Calu3 (cell line): ENCODE results near the gene IKZF3. TPM values are rescaled to one million over a fixed set of nuclear protein-coding genes. Genes with fewer than 3 reads are reported as not detected.

ENCODE experiments used
- BruUV-seq: library from RNA; stranded (reverse); fragments of 400-500 nt; replicated peaks from 2 replicates; lab custom pipeline; 2021; lab: Mats Ljungman, UMichigan
- CTCF ChIA-PET: fragments of 300-600 bp; sonication (Branson Sonifier 250); formaldehyde crosslinking; loops from one replicate; lab custom pipeline; 2022; ENCODE audit warnings: antibody characterized with exemption; lab: Charles Lee
- DNase-seq: peaks from one replicate; pipeline ENCODE4 v3.0.0; 2022
- H3K27ac Mint-ChIP-seq: one replicate; pipeline ENCODE4 v1.8.0; 2022; ENCODE audit warnings: mixed read lengths; ENCODE audit not compliant: unreplicated experiment
- H3K27me3 Mint-ChIP-seq: one replicate; pipeline ENCODE4 v1.8.0; 2022; ENCODE audit warnings: mixed read lengths; ENCODE audit not compliant: unreplicated experiment
- H3K36me3 Mint-ChIP-seq: one replicate; pipeline ENCODE4 v1.8.0; 2022; ENCODE audit warnings: mild to moderate bottlenecking, moderate library complexity, mixed read lengths; ENCODE audit not compliant: insufficient read depth, unreplicated experiment
- H3K4me1 Mint-ChIP-seq: one replicate; pipeline ENCODE4 v1.8.0; 2022; ENCODE audit warnings: mild to moderate bottlenecking, low read depth, mixed read lengths; ENCODE audit not compliant: unreplicated experiment
- H3K4me3 Mint-ChIP-seq: one replicate; pipeline ENCODE4 v1.8.0; 2022; ENCODE audit warnings: mild to moderate bottlenecking, low read depth, moderate library complexity, mixed read lengths; ENCODE audit not compliant: unreplicated experiment
- H3K9me3 Mint-ChIP-seq: one replicate; pipeline ENCODE4 v1.8.0; 2022; ENCODE audit warnings: low read depth, mixed read lengths; ENCODE audit not compliant: unreplicated experiment
- CTCF ChIP-seq: fragments of 200-600 bp; IDR thresholded peaks from one replicate; pipeline ENCODE4 v1.8.0; 2022; ENCODE audit warnings: antibody characterized with exemption; ENCODE audit not compliant: unreplicated experiment
- intact Hi-C: fragments of 100-400 bp; cut with micrococcal nuclease; formaldehyde crosslinking; loops from one replicate; pipeline ENCODE4 v1.10.0; 2022; ENCODE audit not compliant: unreplicated experiment
- total RNA-seq: library from RNA; stranded (reverse); gene quantifications from 2 replicates; pipeline ENCODE4 v1.2.3, GENCODE V29; 2022

Gene IKZF3
- total RNA-seq, 1 experiment from 2014 or later = 30.9 TPM

- no TSS peak for BruUV-seq
- CTCF ChIA-PET = interaction anchor here (0.6 to 7.1 kb wide), 57 partner anchors 8 to 666 kb away, joined by 3 to 311 read pairs (median 16); partner anchors contain the start of genes ERBB2, GSDMB, IKZF3 and LRRC3C
- intact Hi-C loops = loop anchor here (10.0 kb wide), 1 partner anchor 820 kb away; no protein-coding TSS in a partner anchor
- Mint-ChIP-seq H3K4me3 (no peak overlapping the region), H3K4me1 (peaks cover 10% of the 10 kb centered on the region), H3K27ac (no peak overlapping the region), H3K27me3 (no peaks in the 10 kb centered on the region), H3K9me3 (peaks cover 3% of the 10 kb centered on the region), H3K36me3 (no peaks in the 10 kb centered on the region)
- TF ChIP-seq CTCF = no peak
- DNase-seq = peak; percentile 61
Observed at GRCh38 chr17:39814497-39814896, 49.6 kb downstream of the IKZF3 start.

- no peak overlapping the region for H3K4me3 Mint-ChIP-seq
Observed at GRCh38 chr17:39813631-39814030, 50.5 kb downstream of the IKZF3 start.

GRCh38 chr17:39812466-39812865, 51.6 kb downstream of the IKZF3 start:
- Mint-ChIP-seq H3K27me3 (no peaks in the 10 kb centered on the region), H3K27ac (no peak overlapping the region), H3K36me3 (peaks cover 6% of the 10 kb centered on the region), H3K4me3 (no peak overlapping the region), H3K9me3 (peaks cover 3% of the 10 kb centered on the region), H3K4me1 (peaks cover 27% of the 10 kb centered on the region)
- TF ChIP-seq CTCF = no peak
- DNase-seq = peak; percentile 82
- no TSS peak for BruUV-seq
- intact Hi-C loops = loop anchor here (10.0 kb wide), 1 partner anchor 818 kb away; no protein-coding TSS in a partner anchor
- CTCF ChIA-PET = interaction anchor here (0.5 to 7.1 kb wide), 105 partner anchors 8 to 1036 kb away, joined by 3 to 311 read pairs (median 7); partner anchors contain the start of genes CASC3, ERBB2, GSDMA and GSDMB

More at GRCh38 chr17:39813631-39814030, 50.5 kb downstream of the IKZF3 start:
- TF ChIP-seq CTCF = no peak
- H3K27ac Mint-ChIP-seq = no peak overlapping the region
- H3K27me3 Mint-ChIP-seq = no peaks in the 10 kb centered on the region
- DNase-seq = peak; percentile 64
- H3K4me1 Mint-ChIP-seq = peaks cover 19% of the 10 kb centered on the region
- CTCF ChIA-PET = interaction anchor here (0.5 to 7.1 kb wide), 70 partner anchors 9 to 1790 kb away, joined by 3 to 311 read pairs (median 14); partner anchors contain the start of genes ERBB2, GSDMB, IKZF3 and LRRC3C
- no TSS peak for BruUV-seq
- peaks cover 2% of the 10 kb centered on the region for H3K36me3 Mint-ChIP-seq
- intact Hi-C loops = loop anchor here (10.0 kb wide), 1 partner anchor 819 kb away; no protein-coding TSS in a partner anchor
- H3K9me3 Mint-ChIP-seq = peaks cover 3% of the 10 kb centered on the region

- Mint-ChIP-seq H3K9me3 (peaks cover 3% of the 10 kb centered on the region), H3K4me3 (no peak overlapping the region), H3K27me3 (no peaks in the 10 kb centered on the region), H3K36me3 (peaks cover 6% of the 10 kb centered on the region), H3K4me1 (peaks cover 27% of the 10 kb centered on the region), H3K27ac (no peak overlapping the region)
- CTCF ChIA-PET = interaction anchor here (0.6 to 23.0 kb wide), 70 partner anchors 6 to 1948 kb away, joined by 3 to 1210 read pairs (median 26); partner anchors contain the start of genes ERBB2, GSDMA, GSDMB and IKZF3
- DNase-seq = no peak
- no TSS peak for BruUV-seq
- intact Hi-C loops = loop anchor here (10.0 kb wide), 1 partner anchor 816 kb away; no protein-coding TSS in a partner anchor
- TF ChIP-seq CTCF = no peak
Observed at GRCh38 chr17:39810939-39811728, 53.0 kb downstream of the IKZF3 start.
